Mesenchymal stem cell (in vitro differentiated cells and primary cell): ENCODE measurements around the gene TANC1.

Experiments
- DNase-seq: peaks from one replicate; pipeline ENCODE4 v3.0.0-alpha.2; 2013
- H2AFZ ChIP-seq: one replicate; pipeline ENCODE4 v1.6.1; 2013; ENCODE audit warnings: low read depth, mild to moderate bottlenecking, control low read depth, inconsistent platforms, low read length, moderate library complexity
- H2AK5ac ChIP-seq: 2 replicates; pipeline ENCODE4 v1.6.1; 2013; ENCODE audit warnings: low read length, moderate library complexity, mild to moderate bottlenecking, inconsistent platforms; ENCODE audit not compliant: severe bottlenecking
- H2BK120ac ChIP-seq: one replicate; pipeline ENCODE4 v1.6.1; 2013; ENCODE audit warnings: low read depth, mild to moderate bottlenecking, inconsistent platforms, low read length, moderate library complexity
- H2BK12ac ChIP-seq, 2 experiments: one replicate each; pipeline ENCODE4 v1.6.1; 2013; ENCODE audit warnings: inconsistent platforms in 2 of 2, low read length in 2 of 2, mild to moderate bottlenecking in 2 of 2, moderate library complexity in 2 of 2, control low read depth in 1 of 2
- H2BK15ac ChIP-seq: one replicate; pipeline ENCODE4 v1.6.1; 2013; ENCODE audit warnings: mild to moderate bottlenecking, low read depth, inconsistent platforms; ENCODE audit not compliant: poor library complexity, severe bottlenecking
- H2BK5ac ChIP-seq: 2 replicates; pipeline ENCODE4 v1.6.1; 2013; ENCODE audit warnings: low read depth, mild to moderate bottlenecking, low read length, control low read depth, inconsistent platforms; ENCODE audit not compliant: poor library complexity, severe bottlenecking
- H3K14ac ChIP-seq, 2 experiments: one replicate each; pipeline ENCODE4 v1.6.1; 2013; ENCODE audit warnings: inconsistent platforms in 2 of 2, low read length in 2 of 2, control low read depth in 1 of 2, mild to moderate bottlenecking in 1 of 2, moderate library complexity in 1 of 2
- H3K18ac ChIP-seq, 2 experiments: one replicate each; pipeline ENCODE4 v1.6.1; 2013; ENCODE audit warnings: inconsistent platforms in 2 of 2, low read length in 2 of 2, control low read depth in 1 of 2, low read depth in 1 of 2, mild to moderate bottlenecking in 1 of 2
- H3K23ac ChIP-seq, 2 experiments: one replicate each; pipeline ENCODE4 v1.6.1; 2013; ENCODE audit warnings: inconsistent platforms in 2 of 2, low read length in 2 of 2, mild to moderate bottlenecking in 2 of 2, moderate library complexity in 2 of 2, control low read depth in 1 of 2
- H3K27ac ChIP-seq: 2 replicates; pipeline ENCODE4 v1.5.1; 2013; ENCODE audit warnings: mild to moderate bottlenecking, moderate library complexity, low read length, control low read depth, inconsistent platforms; ENCODE audit not compliant: poor library complexity, severe bottlenecking
- H3K27me3 ChIP-seq, 2 experiments: 2 replicates each; pipeline versions ENCODE4 v1.6.1 to v1.7.0; 2013; ENCODE audit warnings: low read length in 2 of 2, mild to moderate bottlenecking in 2 of 2, moderate library complexity in 2 of 2, control low read depth in 1 of 2, inconsistent platforms in 1 of 2; ENCODE audit not compliant: control insufficient read depth in 1 of 2, insufficient read depth in 1 of 2
- H3K36me3 ChIP-seq, 2 experiments: 2 replicates each; pipeline versions ENCODE4 v1.6.1 to v1.7.0; 2013; ENCODE audit warnings: low read length in 2 of 2, control low read depth in 1 of 2, inconsistent platforms in 1 of 2, low read depth in 1 of 2, mild to moderate bottlenecking in 1 of 2; ENCODE audit not compliant: insufficient read depth in 2 of 2, control insufficient read depth in 1 of 2
- H3K4ac ChIP-seq, 2 experiments: one replicate each; pipeline ENCODE4 v1.6.1; 2013; ENCODE audit warnings: inconsistent platforms in 2 of 2, low read length in 2 of 2, mild to moderate bottlenecking in 2 of 2, moderate library complexity in 2 of 2, control low read depth in 1 of 2, low read depth in 1 of 2
- H3K4me1 ChIP-seq: 2 replicates; pipeline ENCODE4 v1.6.1; 2013; ENCODE audit warnings: low read depth, low read length, control low read depth; ENCODE audit not compliant: control insufficient read depth, insufficient read depth
- H3K4me2 ChIP-seq: 2 replicates; pipeline ENCODE4 v1.6.1; 2013; ENCODE audit warnings: low read length, mild to moderate bottlenecking, inconsistent platforms; ENCODE audit not compliant: poor library complexity, severe bottlenecking
- H3K4me3 ChIP-seq, 2 experiments: 2 replicates each; pipeline versions ENCODE4 v1.5.1 to v1.7.0; 2013; ENCODE audit warnings: low read length in 2 of 2, mild to moderate bottlenecking in 2 of 2, control low read depth in 1 of 2, low read depth in 1 of 2; ENCODE audit not compliant: insufficient read depth in 1 of 2
- H3K79me1 ChIP-seq: replicated peaks from 2 replicates; pipeline ENCODE4 v1.6.1; 2013; ENCODE audit warnings: mild to moderate bottlenecking, control low read depth, low read length, inconsistent platforms; ENCODE audit not compliant: poor library complexity, severe bottlenecking
- H3K9ac ChIP-seq: 2 replicates; pipeline ENCODE4 v1.7.0; 2013; ENCODE audit warnings: mild to moderate bottlenecking, low read length, moderate library complexity
- H3K9me3 ChIP-seq: 2 replicates; pipeline ENCODE4 v1.7.0; 2013; ENCODE audit warnings: mild to moderate bottlenecking, low read length; ENCODE audit not compliant: control insufficient read depth
- H4K8ac ChIP-seq: one replicate; pipeline ENCODE4 v1.6.1; 2013; ENCODE audit warnings: inconsistent platforms, mild to moderate bottlenecking, low read length, moderate library complexity
- H4K91ac ChIP-seq: one replicate; pipeline ENCODE4 v1.6.1; 2013; ENCODE audit warnings: mild to moderate bottlenecking, low read length, inconsistent platforms
- WGBS: methylation state at CpG from one replicate; pipeline ENCODE4 v1.1.7; 2013; ENCODE audit warnings: mixed read lengths; 5-methylcytosine and 5-hydroxymethylcytosine counted together

Gene TANC1

GRCh38 chr2:159067971-159068370 is 99.5 kb downstream of the TANC1 start:
- no peak overlapping the region for H3K14ac ChIP-seq
- no peak overlapping the region for H3K27ac ChIP-seq
- H2AK5ac ChIP-seq = no peak overlapping the region
- no peak overlapping the region for H2BK12ac ChIP-seq
- no peak overlapping the region for H2BK15ac ChIP-seq
- no peaks in the 10 kb centered on the region for H3K27me3 ChIP-seq
- H3K9me3 ChIP-seq = no peaks in the 10 kb centered on the region
- H3K36me3 ChIP-seq = peaks cover 0 to 6% of the 10 kb centered on the region in 2 experiments
- no peak overlapping the region for H3K4me3 ChIP-seq
- no peak overlapping the region for H2BK120ac ChIP-seq
- no peak overlapping the region for H4K8ac ChIP-seq
- no peak overlapping the region for H4K91ac ChIP-seq
- no peak overlapping the region for H2AFZ ChIP-seq
- H3K4ac ChIP-seq = no peak overlapping the region
- no peak for DNase-seq
- H3K18ac ChIP-seq = no peak overlapping the region
- no peak overlapping the region for H3K4me2 ChIP-seq
- H2BK5ac ChIP-seq = no peak overlapping the region
- H3K23ac ChIP-seq = no peak overlapping the region
- peaks cover 16% of the 10 kb centered on the region for H3K4me1 ChIP-seq
- no CpG with 5 or more reads among the region's 1 CpG for WGBS
- H3K9ac ChIP-seq = no peak overlapping the region
- H3K79me1 ChIP-seq = peaks cover 9% of the 10 kb centered on the region

- no peak overlapping the region for H2AK5ac ChIP-seq
- H2BK120ac ChIP-seq = no peak overlapping the region
- H3K4me1 ChIP-seq = peaks cover 17% of the 10 kb centered on the region
- 0% methylated on average over 1 of the region's 2 CpGs for WGBS
- H2BK15ac ChIP-seq = no peak overlapping the region
- peaks cover 0 to 6% of the 10 kb centered on the region in 2 experiments for H3K36me3 ChIP-seq
- no peak overlapping the region for H2AFZ ChIP-seq
- no peak overlapping the region for H4K91ac ChIP-seq
- H3K27ac ChIP-seq = peak overlapping the region; percentile 30
- no peak overlapping the region for H2BK5ac ChIP-seq
- H3K27me3 ChIP-seq = no peaks in the 10 kb centered on the region
- no peak overlapping the region for H3K4me3 ChIP-seq
- no peak overlapping the region for H3K4ac ChIP-seq
- no peak overlapping the region for H3K18ac ChIP-seq
- H3K4me2 ChIP-seq = no peak overlapping the region
- H4K8ac ChIP-seq = no peak overlapping the region
- DNase-seq = no peak
- H3K14ac ChIP-seq = no peak overlapping the region
- peaks cover 11% of the 10 kb centered on the region for H3K79me1 ChIP-seq
- H3K23ac ChIP-seq = no peak overlapping the region
- no peak overlapping the region for H2BK12ac ChIP-seq
- no peaks in the 10 kb centered on the region for H3K9me3 ChIP-seq
- peak overlapping the region; percentile 78 for H3K9ac ChIP-seq
These were observed 100.8 kb downstream of the TANC1 start for GRCh38 chr2:159069229-159069628.

GRCh38 chr2:159070235-159070634 is 101.8 kb downstream of the TANC1 start:
- Histone ChIP-seq H3K14ac (no peak overlapping the region), H4K91ac (no peak overlapping the region), H3K23ac (no peak overlapping the region), H3K4ac (no peak overlapping the region), H3K27ac (no peak overlapping the region), H3K4me3 (no peak overlapping the region), H3K79me1 (peaks cover 16% of the 10 kb centered on the region), H3K36me3 (peaks cover 0 to 6% of the 10 kb centered on the region in 2 experiments), H2BK120ac (no peak overlapping the region), H2BK5ac (no peak overlapping the region), H3K18ac (no peak overlapping the region), H2AFZ (no peak overlapping the region), H3K9ac (no peak overlapping the region), H3K4me2 (no peak overlapping the region), H2AK5ac (no peak overlapping the region), H2BK12ac (no peak overlapping the region), H3K27me3 (no peaks in the 10 kb centered on the region), H3K4me1 (peaks cover 14% of the 10 kb centered on the region), H2BK15ac (no peak overlapping the region), H3K9me3 (no peaks in the 10 kb centered on the region), H4K8ac (no peak overlapping the region)
- DNase-seq = no peak
- no CpG with 5 or more reads among the region's 2 CpGs for whole genome bisulfite sequencing

GRCh38 chr2:159071190-159071915 is 102.9 kb downstream of the TANC1 start:
- Histone ChIP-seq H3K27ac (no peak overlapping the region), H3K14ac (no peak overlapping the region), H3K79me1 (peaks cover 19% of the 10 kb centered on the region), H3K18ac (peak overlapping the region in 1 of 2 experiments; percentile 88), H2AFZ (no peak overlapping the region), H3K4ac (peak overlapping the region in 1 of 2 experiments; percentile 73), H3K36me3 (peaks cover 0 to 5% of the 10 kb centered on the region in 2 experiments), H2BK120ac (no peak overlapping the region), H3K4me3 (no peak overlapping the region), H3K9me3 (no peaks in the 10 kb centered on the region), H2BK15ac (no peak overlapping the region), H2BK12ac (peak overlapping the region in 1 of 2 experiments; percentile 70), H3K27me3 (no peaks in the 10 kb centered on the region), H3K23ac (no peak overlapping the region), H4K91ac (no peak overlapping the region), H3K4me2 (no peak overlapping the region), H2AK5ac (no peak overlapping the region), H4K8ac (no peak overlapping the region), H3K9ac (peak overlapping the region; percentile 69), H2BK5ac (no peak overlapping the region), H3K4me1 (peaks cover 11% of the 10 kb centered on the region)
- WGBS = no CpG with 5 or more reads among the region's 2 CpGs
- no peak for DNase-seq
